NCI-H1436 (cell line): ENCODE results near the gene PROX2.

Source experiments
- DNase-seq: peaks from one replicate; lab custom pipeline; 2025; lab: John Stamatoyannopoulos, UW

The PROX2 gene

DNA sequence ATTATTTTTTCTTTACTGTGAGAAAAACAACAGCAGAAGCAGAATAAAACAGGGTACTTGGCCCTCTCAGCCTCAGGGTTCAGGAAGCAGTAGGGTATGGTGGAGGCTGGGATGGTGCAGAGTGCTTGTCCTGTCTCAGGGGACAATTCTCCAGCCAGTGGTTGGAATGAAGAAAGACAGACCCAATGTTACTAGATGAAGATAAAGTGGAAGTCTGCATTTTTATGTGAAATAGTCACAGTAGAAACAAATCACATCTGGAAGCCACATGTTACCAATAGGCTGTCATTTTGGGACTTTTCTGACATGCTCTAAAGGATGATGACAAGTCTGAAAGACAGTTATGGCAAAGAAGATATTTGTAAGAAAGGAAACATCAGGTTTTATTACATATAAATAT lies 32.3 kb downstream of the PROX2 start:
- DNase-seq = no peak

DNA sequence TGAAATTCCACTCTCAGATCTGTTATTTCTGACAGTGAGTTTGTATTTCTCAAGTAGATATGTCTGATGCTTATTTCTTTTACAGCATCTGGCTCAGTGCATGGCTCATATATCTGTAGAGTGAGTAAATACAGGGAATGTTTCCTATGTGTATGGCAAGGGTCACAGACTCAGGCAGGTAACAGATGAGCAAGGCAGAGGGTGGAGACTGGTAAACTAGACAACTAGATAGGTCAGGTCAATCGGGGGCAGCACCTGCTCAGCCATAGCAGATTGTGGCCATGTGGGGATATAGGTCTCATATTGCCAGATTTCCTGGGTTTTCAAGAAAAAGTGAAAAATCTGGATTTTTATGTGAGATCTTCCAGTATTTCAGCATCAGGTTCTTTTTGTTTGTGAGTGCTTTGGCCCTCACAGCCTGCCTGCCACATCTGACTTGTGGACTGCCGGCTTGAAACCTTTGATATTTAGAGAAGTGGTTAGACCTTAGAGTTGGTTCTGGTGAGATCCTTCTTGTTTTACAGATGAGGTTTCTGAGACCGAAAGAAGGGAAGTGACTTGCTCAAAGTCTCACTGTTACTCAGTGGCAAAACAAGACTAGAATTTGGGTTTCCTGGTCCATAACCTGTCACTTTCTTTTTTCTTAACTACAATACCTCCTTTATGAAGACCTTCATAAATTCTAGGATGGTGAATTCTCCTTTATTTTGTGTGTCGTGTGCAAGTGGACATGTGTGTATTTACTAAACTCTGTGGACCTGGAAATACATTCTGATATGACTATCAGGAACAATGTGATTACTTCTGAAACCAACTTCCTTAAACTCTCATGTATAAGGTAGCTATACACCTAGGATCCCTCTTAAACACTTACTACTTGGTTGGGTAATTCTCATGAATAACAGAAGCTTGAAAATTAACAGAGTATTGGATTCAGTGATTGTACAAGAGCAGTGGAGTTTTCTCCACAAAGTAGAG lies 34.4 kb downstream of the PROX2 start:
- DNase-seq = no peak

DNA sequence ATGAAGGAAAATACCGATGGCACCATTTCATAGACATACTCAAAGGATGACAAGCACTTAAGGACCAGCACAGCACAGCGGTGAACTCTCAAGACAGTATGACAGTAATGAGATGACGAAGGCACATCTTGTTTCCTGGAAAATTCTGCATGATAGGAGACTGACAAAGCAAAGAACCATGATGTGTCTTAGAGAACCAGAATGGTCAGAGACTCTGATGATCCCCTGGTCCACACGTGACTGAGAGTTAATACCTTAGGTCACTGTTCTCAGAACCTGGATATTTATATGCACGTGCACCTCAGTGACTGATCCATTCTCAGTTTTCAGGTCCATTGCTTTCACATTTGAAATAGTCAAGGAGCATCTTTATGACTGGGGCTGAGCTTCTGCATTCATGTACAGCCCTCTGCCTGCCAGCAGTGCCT lies 35.3 kb downstream of the PROX2 start:
- no peak for DNase-seq

DNA sequence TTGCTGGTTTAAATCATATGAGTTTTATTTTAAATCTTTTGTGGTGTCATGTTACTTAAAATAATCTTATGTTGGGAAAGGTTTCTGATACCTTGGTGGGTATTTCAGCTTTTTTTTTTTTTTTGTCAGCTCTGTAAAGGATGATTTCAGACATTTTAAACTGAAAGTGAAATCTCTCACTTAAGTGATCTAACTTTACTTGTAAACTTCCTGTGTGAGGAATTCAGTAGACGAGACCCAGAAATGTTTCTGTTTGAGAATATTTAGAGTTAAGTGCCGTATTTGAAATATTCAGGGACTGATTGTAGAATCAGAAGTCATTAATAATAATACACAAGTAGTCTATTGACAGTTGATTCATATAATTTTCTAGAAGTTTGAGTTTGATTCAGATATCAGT lies 37.8 kb downstream of the PROX2 start:
- DNase-seq = no peak

DNA sequence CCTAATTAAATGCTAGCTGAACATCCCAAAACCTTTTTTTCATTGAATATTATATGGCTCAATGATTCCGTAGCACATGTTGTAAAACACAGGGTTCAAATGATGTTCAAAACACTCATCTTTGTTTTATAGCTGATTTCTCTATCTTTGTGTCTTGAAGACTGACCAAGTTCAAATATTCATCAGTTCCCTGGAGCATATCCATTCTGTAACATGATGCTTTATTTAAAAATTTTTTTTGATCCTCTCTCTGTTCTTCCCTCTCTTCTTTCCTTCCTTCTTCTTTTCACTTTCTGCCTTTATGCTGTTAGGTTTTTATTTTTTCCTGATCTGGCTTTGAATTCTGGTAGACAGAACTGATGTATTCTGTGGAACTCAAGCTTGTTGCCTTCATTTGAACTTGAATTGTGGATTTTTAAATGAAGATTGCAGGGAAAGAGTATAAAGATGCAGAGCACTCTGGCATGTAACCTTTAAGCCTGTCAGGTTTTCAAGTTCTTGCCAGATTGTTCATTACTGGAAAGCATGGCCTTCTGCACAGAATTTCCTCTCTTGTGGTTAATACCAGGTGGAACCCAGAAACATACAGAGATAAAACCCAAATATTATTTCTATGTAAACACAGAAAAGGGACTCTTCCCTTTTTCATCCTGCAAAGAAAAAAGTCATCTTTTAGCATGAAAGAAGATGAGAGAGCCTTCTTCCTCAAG lies 39.5 kb downstream of the PROX2 start:
- no peak for DNase-seq

DNA sequence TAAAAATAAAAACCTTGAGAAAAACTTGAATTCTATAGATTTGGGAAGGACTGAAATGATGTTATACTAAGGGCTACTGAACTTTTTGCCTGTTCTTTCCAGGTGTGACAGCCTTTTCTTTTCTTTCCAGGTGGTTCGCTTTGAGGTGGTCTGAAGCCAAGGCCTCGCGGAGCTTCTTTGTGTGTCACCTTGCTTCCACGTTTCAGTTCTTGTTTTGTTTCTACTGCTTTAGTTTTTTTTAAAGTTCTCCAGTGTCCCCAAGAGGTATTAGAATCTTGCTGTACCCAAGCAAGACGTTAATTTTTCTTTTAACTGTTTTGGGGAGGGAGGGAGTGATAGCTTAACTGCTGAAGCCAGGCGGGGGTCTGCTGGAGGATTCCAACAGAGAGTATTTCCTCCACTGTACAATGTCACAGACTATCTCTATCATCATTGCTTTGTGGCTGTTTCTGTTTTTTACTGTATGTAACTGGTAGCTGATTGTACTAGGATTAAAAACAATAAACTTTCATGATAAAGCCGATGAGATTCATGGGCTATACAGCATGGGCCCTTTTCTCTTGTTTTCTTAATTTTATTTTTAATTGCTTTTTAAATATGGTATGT lies 40.2 kb downstream of the PROX2 start:
- no peak for DNase-seq

DNA sequence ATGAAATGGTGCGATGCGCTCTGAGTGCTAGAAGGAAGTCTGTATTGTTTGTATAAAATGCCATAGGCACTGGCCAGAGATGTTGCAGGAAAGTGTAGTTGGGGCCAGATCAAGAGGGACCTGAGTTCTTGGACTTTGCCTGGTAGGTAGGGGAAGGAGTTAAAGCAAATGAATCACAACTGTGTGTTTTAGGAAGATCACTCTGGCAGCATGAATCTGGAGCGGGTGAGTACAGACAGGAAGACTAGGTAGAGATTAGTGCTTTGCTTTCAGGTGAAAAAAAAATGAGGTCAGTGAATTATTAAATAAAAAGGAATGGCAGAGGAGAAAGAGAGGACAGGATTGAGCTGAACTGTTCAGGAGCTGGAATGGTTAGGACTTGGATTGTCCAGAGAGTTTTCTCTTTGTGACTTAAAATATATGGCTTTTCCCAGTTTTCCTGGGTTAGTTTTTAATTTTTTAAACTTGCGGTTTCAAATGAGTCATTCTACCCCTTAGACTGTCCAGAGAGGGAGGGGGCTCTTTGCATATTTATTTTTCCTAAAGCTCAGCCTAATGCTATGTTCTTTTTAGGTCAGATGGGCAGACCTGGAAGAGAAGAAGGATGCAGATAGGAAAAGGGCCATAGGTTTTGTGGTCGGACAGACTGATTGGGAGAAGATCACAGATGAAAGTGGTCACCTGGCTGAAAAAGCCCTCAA lies 41.1 kb downstream of the PROX2 start:
- DNase-seq = no peak

DNA sequence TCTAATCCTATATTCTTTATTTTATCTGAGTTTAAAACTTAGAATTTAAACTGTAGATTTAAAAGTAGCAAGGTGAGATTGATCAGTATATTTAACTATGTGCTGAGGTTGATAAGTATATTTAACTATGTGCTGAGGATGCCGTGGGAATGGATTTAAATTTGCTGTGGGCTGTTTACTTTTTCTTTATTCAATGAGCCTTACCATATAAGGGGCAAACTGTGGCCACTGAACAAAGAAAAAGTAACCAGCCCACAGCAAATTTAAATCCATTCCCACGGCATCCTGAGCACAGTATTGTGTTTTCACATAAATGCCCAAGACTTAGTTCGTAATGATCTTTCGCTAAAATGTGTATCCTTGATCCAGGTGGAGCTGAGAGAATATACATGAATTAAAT lies 43.1 kb downstream of the PROX2 start:
- DNase-seq = no peak

DNA sequence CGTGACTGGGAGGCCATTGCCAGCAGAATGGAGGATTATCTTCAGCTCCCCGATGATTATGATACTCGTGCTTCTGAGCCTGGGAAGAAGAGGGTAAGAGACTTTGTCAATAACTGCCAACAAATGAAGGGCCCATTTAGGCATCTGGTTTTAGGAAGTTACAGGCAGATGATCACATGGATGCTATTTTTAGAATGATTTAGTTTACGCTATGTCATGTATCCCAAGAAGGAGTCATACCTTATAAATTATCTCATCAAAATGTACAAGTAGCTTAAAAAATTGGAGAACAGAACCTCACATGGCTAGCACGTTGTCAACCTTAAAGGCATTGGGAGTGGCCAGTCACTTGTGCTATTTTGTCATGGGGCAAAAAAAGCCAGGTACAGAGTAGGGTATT lies 46.7 kb downstream of the PROX2 start:
- DNase-seq = no peak

DNA sequence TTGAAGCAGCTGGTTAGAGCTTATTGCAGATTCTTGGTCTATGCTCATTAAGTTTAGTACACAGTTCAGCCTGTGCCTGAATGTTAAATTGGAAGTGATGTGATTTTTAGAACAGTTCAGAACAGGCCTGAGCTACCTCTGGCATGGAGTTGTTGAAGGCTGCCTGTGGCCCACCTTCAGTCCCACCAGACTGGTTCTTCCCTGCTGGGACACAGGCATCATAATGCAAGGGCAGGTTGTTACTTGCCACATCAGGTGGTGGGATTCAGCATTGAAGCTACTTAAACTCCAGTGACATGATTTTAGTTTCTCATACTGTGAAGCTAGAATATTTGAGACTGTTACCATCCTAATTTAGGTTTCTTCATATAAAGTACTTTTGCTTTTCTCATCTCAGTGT lies 49.4 kb downstream of the PROX2 start:
- DNase-seq = no peak
